GM19452 (cell line): ENCODE measurements around the gene ACOT8.
A peak's percentile ranks its signal among the peaks of the same experiment; 100 is the strongest.

ENCODE experiments used
- ATAC-seq: cut with Tn5 transposase; IDR thresholded peaks from one replicate; pipeline ENCODE4 v1.9.1; 2021; ENCODE audit not compliant: unreplicated experiment

The ACOT8 gene

GRCh38 chr20:45857882-45858216 is 657 bp upstream of the ACOT8 start:
- ATAC-seq = peak; percentile 17

- ATAC-seq = no peak
Observed at GRCh38 chr20:45853484-45853883, 3.7 kb downstream of the ACOT8 start.

DNA sequence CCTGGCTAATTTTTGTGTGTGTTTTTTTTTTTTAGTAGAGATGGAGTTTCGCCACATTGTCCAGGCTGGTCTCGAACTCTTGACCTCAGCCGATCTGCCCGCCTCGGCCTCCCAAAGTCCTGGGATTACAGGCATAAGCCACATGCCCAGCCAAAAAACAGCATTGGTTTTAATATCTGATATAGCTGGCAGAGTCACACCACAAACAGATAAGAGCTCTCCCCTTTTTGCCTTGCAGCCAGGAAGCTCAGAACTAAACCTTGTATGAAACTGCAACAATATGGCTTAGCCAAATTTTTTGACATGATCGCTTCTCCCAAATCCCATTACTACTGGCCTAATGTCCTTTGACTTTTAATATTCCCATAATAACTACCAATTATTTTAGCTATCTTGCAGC is 4.9 kb downstream of the ACOT8 start:
- ATAC-seq = no peak

DNA sequence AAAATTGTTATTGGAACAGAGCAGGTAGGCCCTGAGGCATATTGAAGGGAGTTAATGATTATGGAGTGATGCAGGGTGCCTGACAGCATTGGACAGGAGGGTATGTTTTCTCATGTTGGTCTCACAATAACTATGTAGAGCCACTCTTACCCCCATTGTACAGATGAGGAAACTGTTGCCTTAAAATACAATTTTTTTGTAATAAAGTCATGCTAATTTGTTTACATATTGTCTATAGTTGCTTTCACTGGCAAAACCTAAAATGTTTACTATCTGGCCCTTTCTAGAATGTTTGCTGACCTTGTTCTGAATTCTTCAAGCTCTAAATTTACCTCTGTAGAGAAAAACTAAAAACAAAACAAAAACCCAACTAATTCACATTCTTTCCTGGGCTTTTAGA is 5.7 kb downstream of the ACOT8 start:
- ATAC-seq = no peak

DNA sequence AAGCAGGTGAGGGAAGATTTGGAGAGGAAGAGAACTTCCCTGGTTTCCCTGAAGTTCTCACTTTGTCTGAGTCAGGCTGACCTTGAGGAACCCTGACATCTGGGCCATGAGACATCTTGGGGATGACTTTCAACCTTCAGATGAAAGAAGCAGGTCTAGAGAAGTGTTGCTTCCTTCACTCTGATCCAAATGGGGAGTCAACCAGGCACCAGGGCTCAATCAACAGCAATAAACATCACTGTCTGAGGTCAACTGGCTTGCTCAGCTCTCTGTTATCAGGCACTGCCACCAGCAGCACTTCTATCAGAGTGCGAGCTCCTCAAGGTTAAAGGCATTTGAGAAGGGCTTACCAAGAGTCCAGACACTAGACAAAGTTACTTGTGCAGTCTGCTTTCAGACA is 6.3 kb downstream of the ACOT8 start:
- ATAC-seq = no peak

- no peak for ATAC-seq
Observed at GRCh38 chr20:45850238-45850637, 7.0 kb downstream of the ACOT8 start.

GRCh38 chr20:45848969-45849582 is 8.1 kb downstream of the ACOT8 start:
- ATAC-seq = no peak

DNA sequence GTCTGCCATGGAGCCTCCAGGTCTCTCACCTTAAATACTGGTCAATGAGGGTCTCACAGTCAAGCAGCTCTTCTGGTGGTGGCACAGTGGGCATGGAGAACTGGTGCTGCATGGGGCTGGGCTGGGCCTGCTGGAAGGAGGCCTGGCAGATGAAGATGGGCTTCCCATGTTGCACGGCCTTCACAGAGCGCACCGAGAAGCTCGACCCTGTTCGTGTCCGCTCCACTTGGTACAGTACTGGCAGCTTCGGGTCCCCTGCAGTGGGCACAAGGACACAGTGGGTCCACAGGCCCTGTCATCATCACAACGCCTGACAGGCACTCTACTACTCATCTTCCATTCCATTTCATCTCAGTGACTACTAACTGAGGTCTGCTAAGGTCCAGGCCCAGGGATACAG is 8.8 kb downstream of the ACOT8 start:
- ATAC-seq = no peak

DNA sequence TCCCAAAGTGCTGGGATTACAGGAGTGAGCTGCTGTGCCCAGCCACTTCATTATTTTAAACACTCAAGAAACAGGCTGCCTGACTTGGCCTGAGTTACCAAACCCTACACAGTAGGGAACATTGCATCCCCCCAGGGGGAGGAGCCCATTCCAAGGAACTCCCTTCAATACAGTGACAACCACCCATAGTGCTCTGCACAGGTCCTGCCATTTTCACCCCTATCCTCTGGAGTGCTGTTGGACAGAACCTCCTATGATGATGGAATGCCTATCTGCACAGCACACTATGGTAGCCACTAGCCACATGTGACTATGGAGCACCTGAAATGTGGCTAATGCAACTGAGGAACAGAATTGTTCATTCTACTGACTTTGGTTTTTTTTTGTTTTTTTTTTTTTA is 11.7 kb downstream of the ACOT8 start:
- no peak for ATAC-seq

DNA sequence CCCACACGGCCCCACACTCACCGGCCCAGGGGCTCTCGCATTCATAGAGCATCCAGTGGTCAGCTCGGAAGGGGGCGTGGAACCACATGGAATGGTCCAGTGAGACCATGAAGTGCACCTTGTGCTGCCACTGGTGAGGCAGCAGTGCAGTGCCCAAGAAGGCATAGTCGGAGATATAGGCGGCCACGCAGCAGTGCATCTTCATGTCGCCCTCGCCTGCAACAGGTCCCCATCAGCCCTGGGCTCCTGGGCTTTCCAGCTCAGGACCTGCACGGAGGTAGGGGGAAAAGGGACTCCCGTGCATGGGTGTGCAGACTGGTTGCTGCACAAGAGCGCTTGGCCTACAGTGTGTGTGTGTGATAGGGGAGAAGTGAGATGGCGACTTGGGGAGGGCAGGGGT is 13.7 kb downstream of the ACOT8 start:
- ATAC-seq = no peak

- ATAC-seq = peak; percentile 70
Observed at GRCh38 chr20:45842169-45842812, 14.9 kb downstream of the ACOT8 start.

DNA sequence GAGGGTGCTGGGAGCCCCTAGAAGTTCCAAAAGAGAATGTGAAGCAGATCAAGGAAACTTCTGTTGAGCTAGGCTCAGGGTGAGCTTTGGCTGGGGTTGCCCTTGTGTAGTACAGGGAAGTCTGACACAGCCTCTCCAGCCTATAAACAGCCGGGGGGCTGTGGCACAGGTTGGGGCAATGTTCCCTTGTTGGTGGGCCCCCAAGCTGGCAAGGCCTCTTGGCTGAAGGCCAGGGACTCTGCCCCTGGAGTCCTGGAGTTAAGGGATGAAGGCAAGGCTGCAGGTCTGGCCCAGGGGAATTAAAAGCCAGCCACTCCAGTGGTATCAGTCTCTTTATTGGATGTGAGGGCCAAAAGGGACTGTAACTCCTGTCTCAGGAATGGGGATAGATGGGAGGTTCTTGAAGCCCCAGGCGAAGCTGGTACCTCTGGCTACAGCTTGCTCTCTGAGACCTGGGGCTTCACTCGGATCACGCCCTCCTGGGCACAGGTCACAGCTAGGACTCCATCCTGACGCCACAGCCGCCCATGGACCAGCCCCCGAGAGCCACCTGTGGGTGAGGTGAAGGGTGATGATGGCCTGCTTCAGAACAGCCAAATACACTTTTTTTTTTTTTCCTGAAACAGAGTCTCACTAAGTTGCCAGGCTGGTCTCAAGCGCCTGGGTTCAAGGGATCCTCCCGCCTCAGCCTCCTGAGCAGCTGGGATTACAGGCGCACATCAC is 15.6 kb downstream of the ACOT8 start:
- no peak for ATAC-seq

GRCh38 chr20:45840700-45841198 is 16.4 kb downstream of the ACOT8 start:
- ATAC-seq = no peak

- ATAC-seq = no peak
Observed at GRCh38 chr20:45836841-45837240, 20.4 kb downstream of the ACOT8 start.

- no peak for ATAC-seq
Observed at GRCh38 chr20:45835825-45836224, 21.4 kb downstream of the ACOT8 start.

GRCh38 chr20:45835329-45835765 is 21.8 kb downstream of the ACOT8 start:
- no peak for ATAC-seq

DNA sequence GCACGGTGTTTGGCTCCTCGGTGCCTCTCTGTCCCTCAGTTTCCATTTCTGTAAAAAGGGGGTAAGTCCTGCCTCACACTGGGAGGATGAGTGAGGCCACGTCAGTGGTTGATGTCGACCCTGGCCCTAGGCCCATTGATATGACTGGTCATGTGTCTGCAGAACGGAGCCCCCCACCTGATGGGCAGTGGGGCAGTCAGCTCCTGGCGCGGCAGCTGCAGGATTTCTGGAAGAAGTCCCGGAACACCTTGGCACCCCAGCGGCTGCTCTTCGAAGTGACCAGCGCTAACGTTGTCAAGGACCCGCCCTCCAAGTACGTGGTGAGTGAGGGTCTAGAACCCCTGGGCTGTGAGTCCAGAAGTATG is 22.4 kb downstream of the ACOT8 start:
- ATAC-seq = no peak

DNA sequence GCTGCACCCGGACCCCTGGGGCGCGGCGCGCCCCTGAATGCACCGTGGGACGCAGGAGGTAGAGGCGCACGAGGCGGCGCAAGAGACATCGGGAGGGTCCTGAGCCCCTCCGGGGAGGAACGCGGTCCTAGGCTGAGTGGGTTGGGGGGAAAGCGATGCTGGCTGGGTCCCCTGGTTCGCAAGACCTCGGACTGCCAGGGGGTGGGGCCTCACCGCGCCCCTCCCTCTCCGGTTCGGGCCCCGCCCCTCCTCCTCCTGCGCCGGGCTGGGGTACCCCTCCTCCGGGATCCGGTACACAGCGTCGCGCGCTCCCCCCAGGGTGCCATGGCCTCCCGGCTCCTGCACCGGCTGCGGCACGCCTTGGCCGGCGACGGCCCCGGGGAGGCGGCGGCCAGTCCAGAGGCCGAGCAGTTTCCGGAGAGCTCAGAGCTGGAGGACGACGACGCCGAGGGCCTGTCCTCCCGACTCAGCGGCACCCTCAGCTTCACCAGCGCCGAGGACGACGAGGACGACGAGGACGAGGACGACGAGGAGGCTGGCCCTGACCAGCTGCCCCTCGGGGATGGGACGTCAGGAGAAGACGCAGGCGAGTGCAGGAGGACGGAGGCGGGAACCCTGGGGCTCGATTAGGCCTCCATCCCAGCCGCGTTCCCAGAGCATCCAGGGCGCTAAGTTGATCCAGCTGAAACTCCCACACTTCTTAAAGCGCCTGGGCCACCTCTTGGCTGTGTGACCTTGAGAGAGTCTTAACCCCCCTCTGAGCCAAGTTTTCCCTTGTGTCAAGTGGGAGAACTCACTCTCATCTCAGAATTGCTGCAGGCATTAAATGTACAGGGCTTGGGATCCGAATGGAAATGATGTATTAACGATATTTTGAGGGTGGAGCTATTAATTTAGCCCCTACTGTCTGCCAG is 23.1 kb downstream of the ACOT8 start:
- no peak for ATAC-seq

GRCh38 chr20:45833030-45833882 is 23.9 kb downstream of the ACOT8 start, which contains the start of gene SNX21:
Gene SNX21, plus strand, starts transcription at chr20:45833799. Its CDS starts 121 bp downstream, at chr20:45833920.
- ATAC-seq = no peak

DNA sequence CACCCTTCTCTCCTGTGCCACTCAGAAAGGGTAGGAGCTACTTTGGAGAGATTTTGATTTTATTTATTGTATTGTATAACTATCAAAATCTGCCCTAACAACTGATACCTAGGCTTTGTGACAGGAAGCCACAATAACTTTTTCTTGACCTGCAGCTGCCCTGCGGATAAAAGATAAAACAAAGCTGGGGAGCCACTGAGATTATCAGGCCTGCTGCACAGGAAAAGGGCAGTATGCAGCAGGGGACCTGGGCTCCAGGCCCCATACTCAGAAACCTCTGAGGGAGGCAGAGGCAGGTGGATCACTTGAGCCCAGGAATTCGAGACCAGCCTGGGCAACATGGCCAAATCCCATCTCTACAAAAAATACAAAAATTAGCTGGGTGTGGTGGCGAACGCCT is 24.6 kb downstream of the ACOT8 start:
- ATAC-seq = no peak
